Esophagus squamous epithelium (tissue), 5 donors: Measurements from ENCODE around the gene ANKS1B. TPM values are rescaled to one million over a fixed set of nuclear protein-coding genes. Genes with fewer than 3 reads are reported as not detected.

ENCODE experiments used
- DNase-seq: peaks from one replicate; lab custom pipeline; 2025; lab: John Stamatoyannopoulos, UW
- H3K27ac ChIP-seq, 4 donors: fragments of 200-600 bp; sonication (generic); one replicate each; pipeline ENCODE4 v1.5.1; 2016 to 2019; ENCODE audit warnings: mild to moderate bottlenecking in 1 of 4
- H3K27me3 ChIP-seq, 4 donors: fragments of 200-600 bp; sonication (generic); 1 replicate in 3 of 4; 2 replicates in 1 of 4; pipeline versions ENCODE4 v1.5.1 to v1.6.0; 2017 to 2021; ENCODE audit warnings: antibody characterized with exemption in 1 of 4
- H3K36me3 ChIP-seq, 3 donors: fragments of 200-600 bp; sonication (generic); one replicate each; pipeline ENCODE4 v1.5.1; 2016 to 2019
- H3K4me1 ChIP-seq, 3 donors: fragments of 200-600 bp; sonication (generic); one replicate each; pipeline ENCODE4 v1.5.1; 2017 to 2019
- H3K4me3 ChIP-seq, 4 donors: fragments of 200-600 bp; sonication (generic); 1 replicate in 3 of 4; 2 replicates in 1 of 4; pipeline ENCODE4 v1.5.1; 2016 to 2019; ENCODE audit warnings: mild to moderate bottlenecking in 2 of 4, moderate library complexity in 1 of 4
- H3K9me3 ChIP-seq, 3 donors: fragments of 200-600 bp; sonication (generic); one replicate each; pipeline ENCODE4 v1.5.1; 2016 to 2019
- CTCF ChIP-seq, 6 experiments: fragments of 450-650 bp in 4 of 6; fragments of 200-600 bp in 2 of 6; sonication (generic) in 2 of 6; IDR thresholded peaks; one replicate each; pipeline ENCODE4 v1.5.1; 2016 to 2019; ENCODE audit warnings: antibody characterized with exemption in 6 of 6, mild to moderate bottlenecking in 4 of 6, moderate library complexity in 4 of 6
- POLR2A ChIP-seq, 4 donors: fragments of 450-650 bp; IDR thresholded peaks; one replicate each; pipeline ENCODE4 v1.6.1; 2017; ENCODE audit warnings: antibody characterized with exemption in 4 of 4, mild to moderate bottlenecking in 4 of 4, moderate library complexity in 3 of 4
- WGBS, 2 donors: methylation state at CpG; one replicate each; pipeline ENCODE4 v1.1.5; 2018; 5-methylcytosine and 5-hydroxymethylcytosine counted together
- intact Hi-C: fragments of 100-400 bp; cut with DNase I; formaldehyde crosslinking; loops from one replicate; pipeline ENCODE4 v1.15.0; 2022
- total RNA-seq, 4 donors: library from RNA; depleted of rRNA; stranded (reverse); fragments of >200 nt; gene quantifications; one replicate each; pipeline ENCODE4 v1.1.0, GENCODE V29; 2016
- donor health status: DM: yes; HTN: yes; CAD: no.

The ANKS1B gene
- total RNA-seq, 4 donors from 2014 or later: 1.6 to 15.8 (median 8.1) TPM

DNA sequence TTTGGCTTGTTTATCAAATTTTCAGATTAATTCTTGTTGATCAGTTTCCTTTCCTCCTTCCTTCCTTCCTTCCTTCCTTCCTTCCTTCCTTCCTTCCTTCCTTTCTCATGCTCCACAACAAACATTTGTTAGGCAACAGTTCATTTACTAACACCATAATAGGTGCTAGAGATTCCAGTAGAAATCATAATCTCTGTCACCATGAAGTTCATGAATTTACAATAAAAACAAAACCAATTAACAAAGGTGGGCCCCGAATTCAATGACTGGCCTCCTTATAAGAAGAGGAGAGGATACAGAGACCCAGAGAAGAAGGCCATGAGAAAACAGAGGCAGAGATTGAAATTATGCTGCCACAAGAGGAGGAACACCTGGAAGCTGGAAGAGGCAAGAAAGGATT lies 604.0 kb downstream of the ANKS1B start:
- TF ChIP-seq CTCF (IDR thresholded peaks at IDR 0.05) (no peak), POLR2A (IDR thresholded peaks at IDR 0.05) (no peak)
- DNase-seq: no peak
- Histone ChIP-seq H3K27ac (no peak overlapping the region), H3K36me3 (no peaks in the 10 kb centered on the region), H3K4me1 (no peaks in the 10 kb centered on the region), H3K27me3 (no peaks in the 10 kb centered on the region), H3K4me3 (no peak overlapping the region), H3K9me3 (no peaks in the 10 kb centered on the region)
- WGBS, 2 donors: 69 to 81% methylated on average over 1 of the region's 1 CpG
- intact Hi-C loops: no loop called here

GRCh38 chr12:99374023-99374422 lies 610.7 kb downstream of the ANKS1B start:
- intact Hi-C loops: no loop called here
- WGBS, 2 donors: 78 to 86% methylated on average over 1 of the region's 1 CpG
- no peak for DNase-seq
- Histone ChIP-seq H3K36me3 (no peaks in the 10 kb centered on the region), H3K9me3 (no peaks in the 10 kb centered on the region), H3K27ac (no peak overlapping the region), H3K27me3 (no peaks in the 10 kb centered on the region), H3K4me1 (no peaks in the 10 kb centered on the region), H3K4me3 (no peak overlapping the region)
- TF ChIP-seq POLR2A (IDR thresholded peaks at IDR 0.05) (no peak), CTCF (IDR thresholded peaks at IDR 0.05) (no peak)

DNA sequence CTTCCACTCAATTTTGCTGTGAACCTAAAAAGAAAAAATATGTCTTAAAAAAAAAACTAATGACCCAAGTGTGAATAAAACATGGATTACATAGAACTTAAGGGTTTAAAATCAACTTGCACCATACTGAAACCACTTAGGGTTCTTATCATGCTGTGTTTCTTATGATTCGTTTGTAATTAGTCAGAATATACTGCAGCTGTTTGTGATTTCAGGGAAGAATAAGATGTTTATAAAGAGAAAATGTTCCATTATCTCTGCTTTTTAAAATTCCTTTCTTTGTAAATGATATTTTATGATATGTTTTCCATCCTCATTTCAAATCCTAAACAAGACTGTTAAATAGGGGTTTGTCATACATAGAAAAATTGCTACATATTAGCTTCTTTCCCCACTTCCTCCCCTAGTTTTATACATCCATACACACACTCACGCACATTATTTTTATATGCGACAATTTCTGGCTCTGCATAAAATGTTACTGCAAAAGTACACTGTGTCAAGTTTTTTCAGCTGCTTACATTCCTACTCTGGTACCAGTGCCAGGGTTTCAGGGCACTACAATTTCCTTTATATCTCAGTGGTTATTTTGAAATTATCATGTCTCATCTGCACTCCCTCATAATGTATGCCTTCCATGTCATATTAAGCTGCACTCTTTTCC lies 612.3 kb downstream of the ANKS1B start:
- 46 to 50% methylated on average over 3 of the region's 3 CpGs for WGBS, 2 donors
- Histone ChIP-seq H3K9me3 (no peaks in the 10 kb centered on the region), H3K27me3 (no peaks in the 10 kb centered on the region), H3K4me3 (no peak overlapping the region), H3K27ac (no peak overlapping the region), H3K36me3 (no peaks in the 10 kb centered on the region), H3K4me1 (no peaks in the 10 kb centered on the region)
- intact Hi-C loops: no loop called here
- TF ChIP-seq CTCF (IDR thresholded peaks at IDR 0.05): no peak
- TF ChIP-seq POLR2A (IDR thresholded peaks at IDR 0.05): no peak
- no peak for DNase-seq

- 89 to 93% methylated on average over 1 of the region's 1 CpG for WGBS, 2 donors
- H3K4me1 ChIP-seq: no peaks in the 10 kb centered on the region
- H3K36me3 ChIP-seq: no peaks in the 10 kb centered on the region
- no peak overlapping the region for H3K4me3 ChIP-seq
- H3K27me3 ChIP-seq: no peaks in the 10 kb centered on the region
- intact Hi-C loops: no loop called here
- no peak overlapping the region for H3K27ac ChIP-seq
- no peak for DNase-seq
- TF ChIP-seq POLR2A (IDR thresholded peaks at IDR 0.05) (no peak), CTCF (IDR thresholded peaks at IDR 0.05) (no peak)
- H3K9me3 ChIP-seq: no peaks in the 10 kb centered on the region
These were observed 614.2 kb downstream of the ANKS1B start for GRCh38 chr12:99370421-99371138.

GRCh38 chr12:99367181-99367580 lies 617.6 kb downstream of the ANKS1B start:
- H3K27ac ChIP-seq: no peak overlapping the region
- H3K4me1 ChIP-seq: no peaks in the 10 kb centered on the region
- no peaks in the 10 kb centered on the region for H3K9me3 ChIP-seq
- no peaks in the 10 kb centered on the region for H3K36me3 ChIP-seq
- no peak overlapping the region for H3K4me3 ChIP-seq
- WGBS, 2 donors: 75% methylated on average over 3 of the region's 3 CpGs
- no peak for TF ChIP-seq POLR2A (IDR thresholded peaks at IDR 0.05)
- no peak for TF ChIP-seq CTCF (IDR thresholded peaks at IDR 0.05)
- no peak for DNase-seq
- H3K27me3 ChIP-seq: no peaks in the 10 kb centered on the region
- intact Hi-C loops: no loop called here
